Chondrocyte (in vitro differentiated cells): ENCODE measurements around the gene INSM2. TPM values are rescaled to one million over a fixed set of nuclear protein-coding genes. Genes with fewer than 3 reads are reported as not detected.

ENCODE experiments used
- DNase-seq: peaks from one replicate; pipeline ENCODE4 v3.0.0; 2021; ENCODE audit warnings: mixed read lengths, low spot score
- H3K27ac Mint-ChIP-seq: one replicate; pipeline ENCODE4 v1.8.0; 2021; ENCODE audit warnings: mild to moderate bottlenecking, moderate library complexity, mixed read lengths; ENCODE audit not compliant: unreplicated experiment
- H3K27me3 Mint-ChIP-seq: 2 replicates; pipeline ENCODE4 v1.8.0; 2021; ENCODE audit warnings: low read depth, mixed read lengths
- H3K36me3 Mint-ChIP-seq: 2 replicates; pipeline ENCODE4 v1.8.0; 2021; ENCODE audit warnings: low read depth, mixed read lengths
- H3K4me1 Mint-ChIP-seq: 2 replicates; pipeline ENCODE4 v1.8.0; 2021; ENCODE audit warnings: low read depth, mild to moderate bottlenecking, mixed read lengths
- H3K4me3 Mint-ChIP-seq: one replicate; pipeline ENCODE4 v1.8.0; 2021; ENCODE audit warnings: mild to moderate bottlenecking, moderate library complexity, mixed read lengths; ENCODE audit not compliant: unreplicated experiment
- H3K9me3 Mint-ChIP-seq: 2 replicates; pipeline ENCODE4 v1.8.0; 2021; ENCODE audit warnings: low read depth, mixed read lengths
- total RNA-seq: library from RNA; stranded (reverse); gene quantifications from 3 replicates; pipeline ENCODE4 v1.2.1, GENCODE V29; 2021
- TF ChIP-seq, protein P1 (sequence below): fragments of 200-600 bp; sonication (generic); IDR thresholded peaks from 2 replicates; pipeline ENCODE4 v1.5.0; 2021; ENCODE audit warnings: antibody characterized with exemption, mild to moderate bottlenecking, moderate library complexity

INSM2 gene
- total RNA-seq, 1 donor from 2014 or later = not detected

DNA sequence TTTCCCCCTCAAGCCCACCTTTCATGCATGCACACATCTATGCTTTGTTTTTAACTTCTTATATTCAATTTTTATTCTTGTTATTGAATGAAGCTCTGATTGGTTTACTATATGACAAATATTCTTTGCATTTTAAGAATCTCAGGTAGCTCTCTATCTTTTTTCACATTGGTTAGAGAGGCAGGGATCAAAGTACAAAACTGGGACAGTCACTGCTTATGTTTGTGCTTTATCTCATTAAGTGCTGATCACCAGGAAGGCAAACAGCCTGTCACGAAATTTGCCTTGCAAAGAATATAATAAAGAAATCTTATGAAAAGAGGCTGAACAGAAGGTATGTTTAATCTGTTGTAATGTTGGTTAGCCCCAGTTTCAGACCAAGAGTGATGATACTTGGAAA is 29.7 kb upstream of the INSM2 start:
- DNase-seq = no peak
- H3K4me3 Mint-ChIP-seq = no peak overlapping the region
- H3K36me3 Mint-ChIP-seq = no peaks in the 10 kb centered on the region
- H3K9me3 Mint-ChIP-seq = peaks cover 7% of the 10 kb centered on the region
- peaks cover 33% of the 10 kb centered on the region for H3K27me3 Mint-ChIP-seq
- TF ChIP-seq, protein P1, sequence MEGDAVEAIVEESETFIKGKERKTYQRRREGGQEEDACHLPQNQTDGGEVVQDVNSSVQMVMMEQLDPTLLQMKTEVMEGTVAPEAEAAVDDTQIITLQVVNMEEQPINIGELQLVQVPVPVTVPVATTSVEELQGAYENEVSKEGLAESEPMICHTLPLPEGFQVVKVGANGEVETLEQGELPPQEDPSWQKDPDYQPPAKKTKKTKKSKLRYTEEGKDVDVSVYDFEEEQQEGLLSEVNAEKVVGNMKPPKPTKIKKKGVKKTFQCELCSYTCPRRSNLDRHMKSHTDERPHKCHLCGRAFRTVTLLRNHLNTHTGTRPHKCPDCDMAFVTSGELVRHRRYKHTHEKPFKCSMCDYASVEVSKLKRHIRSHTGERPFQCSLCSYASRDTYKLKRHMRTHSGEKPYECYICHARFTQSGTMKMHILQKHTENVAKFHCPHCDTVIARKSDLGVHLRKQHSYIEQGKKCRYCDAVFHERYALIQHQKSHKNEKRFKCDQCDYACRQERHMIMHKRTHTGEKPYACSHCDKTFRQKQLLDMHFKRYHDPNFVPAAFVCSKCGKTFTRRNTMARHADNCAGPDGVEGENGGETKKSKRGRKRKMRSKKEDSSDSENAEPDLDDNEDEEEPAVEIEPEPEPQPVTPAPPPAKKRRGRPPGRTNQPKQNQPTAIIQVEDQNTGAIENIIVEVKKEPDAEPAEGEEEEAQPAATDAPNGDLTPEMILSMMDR = no peak
- H3K4me1 Mint-ChIP-seq = no peaks in the 10 kb centered on the region
- H3K27ac Mint-ChIP-seq = no peak overlapping the region

DNA sequence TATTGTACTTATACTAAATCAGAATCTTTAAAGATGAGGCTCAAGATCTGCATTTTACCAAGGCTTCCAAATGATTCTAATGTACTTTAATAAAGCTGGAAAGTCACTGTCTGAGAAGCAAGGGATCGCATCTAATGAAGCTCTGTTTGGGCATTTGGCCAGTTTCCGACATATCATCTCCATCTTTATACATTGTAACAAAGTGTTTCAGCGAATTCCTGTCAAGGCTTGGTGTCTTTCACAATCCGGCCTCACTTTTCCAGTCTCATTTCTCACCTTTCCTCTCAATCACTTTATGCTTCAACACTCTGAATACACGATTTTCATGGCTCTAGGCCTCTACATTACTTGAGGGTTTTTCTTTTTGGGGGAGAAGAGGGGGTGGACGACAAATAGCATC is 27.5 kb upstream of the INSM2 start:
- H3K27me3 Mint-ChIP-seq = peaks cover 26% of the 10 kb centered on the region
- H3K4me3 Mint-ChIP-seq = no peak overlapping the region
- H3K27ac Mint-ChIP-seq = no peak overlapping the region
- TF ChIP-seq, protein P1 = no peak
- no peaks in the 10 kb centered on the region for H3K9me3 Mint-ChIP-seq
- no peaks in the 10 kb centered on the region for H3K36me3 Mint-ChIP-seq
- no peak for DNase-seq
- no peaks in the 10 kb centered on the region for H3K4me1 Mint-ChIP-seq

DNA sequence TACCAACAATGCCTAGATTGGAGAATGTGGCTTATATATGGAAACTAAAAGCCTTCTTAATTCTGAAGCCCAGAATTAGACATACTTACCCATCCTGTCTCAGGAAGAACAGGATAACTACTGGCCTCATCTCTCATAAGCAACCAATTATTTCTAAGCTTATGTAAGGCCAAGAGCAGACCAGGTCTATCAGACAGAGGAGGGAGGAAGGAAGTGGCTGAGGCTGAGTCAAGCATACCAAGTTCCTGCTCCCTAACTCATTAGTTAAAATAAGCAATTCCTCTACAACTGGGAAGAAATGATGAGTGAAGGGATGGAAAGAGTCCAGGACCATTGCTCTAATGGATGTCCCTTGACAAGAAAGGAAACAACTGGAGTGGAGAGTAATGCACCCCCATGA is 27.0 kb upstream of the INSM2 start:
- Mint-ChIP-seq H3K27ac (no peak overlapping the region), H3K4me1 (no peaks in the 10 kb centered on the region), H3K4me3 (no peak overlapping the region), H3K9me3 (no peaks in the 10 kb centered on the region), H3K36me3 (no peaks in the 10 kb centered on the region), H3K27me3 (peaks cover 22% of the 10 kb centered on the region)
- no peak for DNase-seq
- TF ChIP-seq, protein P1 = no peak

DNA sequence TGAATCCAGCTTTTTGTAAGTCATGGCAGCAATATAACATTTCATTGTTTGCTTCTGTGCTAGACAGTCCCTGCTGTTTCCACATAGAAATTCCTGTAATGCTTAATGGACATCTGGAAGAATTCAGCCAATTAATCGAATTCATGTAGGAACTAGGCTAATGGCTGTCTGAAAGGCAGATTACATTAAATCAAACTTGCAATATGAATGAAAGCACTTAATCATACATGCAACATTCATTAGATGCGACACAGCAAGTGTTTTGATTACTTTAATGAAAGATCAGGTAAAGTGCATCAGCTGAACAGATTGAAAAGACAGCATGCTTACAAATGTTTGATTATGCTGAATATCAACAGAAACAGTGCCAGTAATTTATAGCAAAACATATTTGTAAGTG is 24.1 kb upstream of the INSM2 start:
- Mint-ChIP-seq H3K9me3 (peaks cover 3% of the 10 kb centered on the region), H3K36me3 (no peaks in the 10 kb centered on the region), H3K4me1 (no peaks in the 10 kb centered on the region), H3K27ac (no peak overlapping the region), H3K27me3 (peaks cover 7% of the 10 kb centered on the region), H3K4me3 (no peak overlapping the region)
- TF ChIP-seq, protein P1 = no peak
- no peak for DNase-seq

DNA sequence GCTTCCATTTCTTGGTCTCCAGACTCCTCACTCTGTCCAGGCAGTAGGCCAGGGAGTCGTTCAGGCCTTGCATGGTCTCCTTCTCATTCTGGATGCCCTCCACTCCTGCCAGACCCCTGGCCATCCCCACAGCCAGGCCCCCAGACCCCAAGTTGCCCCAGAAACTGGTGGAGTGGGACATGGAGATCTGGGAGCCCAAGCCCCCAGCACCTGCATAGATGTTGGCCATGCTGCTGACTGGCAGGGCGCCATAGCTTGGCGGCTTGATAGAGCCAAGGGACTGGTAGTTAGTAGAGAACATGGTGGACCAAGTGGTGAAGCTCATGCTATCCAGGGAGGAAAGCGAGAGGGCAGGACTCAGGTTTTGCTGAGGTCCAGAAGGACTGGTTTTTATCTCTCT is 21.2 kb upstream of the INSM2 start:
- TF ChIP-seq, protein P1 = no peak
- Mint-ChIP-seq H3K27me3 (peaks cover 10% of the 10 kb centered on the region), H3K9me3 (peaks cover 3% of the 10 kb centered on the region), H3K4me3 (no peak overlapping the region), H3K27ac (no peak overlapping the region), H3K36me3 (no peaks in the 10 kb centered on the region), H3K4me1 (no peaks in the 10 kb centered on the region)
- no peak for DNase-seq
